Pons (tissue), 1 donor: ENCODE results near the gene TADA2B.
A peak's percentile ranks its signal among the peaks of the same experiment; 100 is the strongest.

Experiments used
- DNase-seq: peaks from one replicate; pipeline ENCODE4 v3.0.0-alpha.2; 2016; ENCODE audit warnings: low spot score

Gene TADA2B

GRCh38 chr4:7043284-7044136, at the start of gene TADA2B:
TSS of gene TADA2B (plus strand) at chr4:7043372. CDS start at chr4:7043580, 208 bp downstream.
- DNase-seq = no peak

GRCh38 chr4:6996481-6996880, 46.7 kb upstream of the TADA2B start:
- no peak for DNase-seq

- DNase-seq = peak; percentile 36
Measured at GRCh38 chr4:6999172-7000086, 43.7 kb upstream of the TADA2B start.

GRCh38 chr4:7000421-7001176, 42.6 kb upstream of the TADA2B start:
- peak; percentile 51 for DNase-seq

- DNase-seq = no peak
Measured at GRCh38 chr4:7001271-7001670, 41.9 kb upstream of the TADA2B start.

GRCh38 chr4:7002336-7002735, 40.8 kb upstream of the TADA2B start:
- DNase-seq = no peak

- no peak for DNase-seq
Measured at GRCh38 chr4:7003176-7003878, 39.8 kb upstream of the TADA2B start.

- no peak for DNase-seq
Measured at GRCh38 chr4:7003879-7004240, 39.3 kb upstream of the TADA2B start.

GRCh38 chr4:7004331-7004730, 38.8 kb upstream of the TADA2B start:
- DNase-seq = no peak

- no peak for DNase-seq
Measured at GRCh38 chr4:7005571-7005970, 37.6 kb upstream of the TADA2B start.

- no peak for DNase-seq
Measured at GRCh38 chr4:7006411-7006810, 36.8 kb upstream of the TADA2B start.

GRCh38 chr4:7007142-7007907, 35.8 kb upstream of the TADA2B start:
- DNase-seq = no peak

- DNase-seq = no peak
Measured at GRCh38 chr4:7007944-7008343, 35.2 kb upstream of the TADA2B start.

GRCh38 chr4:7009564-7009963, 33.6 kb upstream of the TADA2B start:
- DNase-seq = no peak

- no peak for DNase-seq
Measured at GRCh38 chr4:7013175-7013574, 30.0 kb upstream of the TADA2B start.

- no peak for DNase-seq
Measured at GRCh38 chr4:7014815-7015214, 28.4 kb upstream of the TADA2B start.

- no peak for DNase-seq
Measured at GRCh38 chr4:7015383-7016035, 27.7 kb upstream of the TADA2B start.

- no peak for DNase-seq
Measured at GRCh38 chr4:7016086-7016485, 27.1 kb upstream of the TADA2B start.

GRCh38 chr4:7016512-7016911, 26.7 kb upstream of the TADA2B start:
- no peak for DNase-seq

GRCh38 chr4:7017446-7018048, 25.6 kb upstream of the TADA2B start:
- DNase-seq = peak; percentile 77
